Activated B cell treated with CpG ODN at 0.5 μM for 24 hours (primary cell): Measurements from ENCODE around the gene SPAG16. TPM values are rescaled to one million over a fixed set of nuclear protein-coding genes. Genes with fewer than 3 reads are reported as not detected.

Source experiments
- ATAC-seq: fragments of 200-7000 bp; cut with Tn5 transposase; one replicate; pipeline ENCODE4 v1.10.0; 2021; ENCODE audit warnings: low read depth, mild to moderate bottlenecking, moderate library complexity
- CTCF ChIA-PET: fragments of 350-600 bp; sonication (Branson Sonifier 250); formaldehyde crosslinking; loops from one replicate; lab custom pipeline; 2021; ENCODE audit warnings: antibody characterized with exemption; lab: Charles Lee
- POLR2A ChIA-PET: fragments of 350-600 bp; sonication (Branson Sonifier 250); formaldehyde crosslinking; loops from one replicate; lab custom pipeline; 2021; ENCODE audit warnings: antibody characterized with exemption; lab: Charles Lee
- DNase-seq: peaks from one replicate; pipeline ENCODE4 v3.0.0; 2022
- H3K27ac Mint-ChIP-seq: one replicate; pipeline ENCODE4 v1.8.0; 2020; ENCODE audit warnings: mixed read lengths
- H3K27me3 Mint-ChIP-seq: one replicate; pipeline ENCODE4 v1.8.0; 2021; ENCODE audit warnings: mixed read lengths
- H3K36me3 Mint-ChIP-seq: one replicate; pipeline ENCODE4 v1.8.0; 2021; ENCODE audit warnings: low read depth, mixed read lengths
- H3K4me1 Mint-ChIP-seq: one replicate; pipeline ENCODE4 v1.8.0; 2021; ENCODE audit warnings: mixed read lengths
- H3K4me3 Mint-ChIP-seq: one replicate; pipeline ENCODE4 v1.8.0; 2020; ENCODE audit warnings: mild to moderate bottlenecking, mixed read lengths
- H3K9me3 Mint-ChIP-seq: one replicate; pipeline ENCODE4 v1.8.0; 2020; ENCODE audit warnings: mixed read lengths
- intact Hi-C: fragments of 100-400 bp; cut with micrococcal nuclease; formaldehyde crosslinking; loops from one replicate; pipeline ENCODE4 v1.15.1; 2024
- total RNA-seq: library from RNA; stranded (reverse); gene quantifications from 2 replicates; pipeline ENCODE4 v1.2.3, GENCODE V29; 2022
- TF ChIP-seq, protein P1 (sequence below): fragments of 200-600 bp; IDR thresholded peaks from one replicate; pipeline ENCODE4 v1.8.0; 2022; ENCODE audit warnings: antibody characterized with exemption, mild to moderate bottlenecking

SPAG16 gene
- total RNA-seq, 1 donor from 2014 or later, result 11.2 TPM

DNA sequence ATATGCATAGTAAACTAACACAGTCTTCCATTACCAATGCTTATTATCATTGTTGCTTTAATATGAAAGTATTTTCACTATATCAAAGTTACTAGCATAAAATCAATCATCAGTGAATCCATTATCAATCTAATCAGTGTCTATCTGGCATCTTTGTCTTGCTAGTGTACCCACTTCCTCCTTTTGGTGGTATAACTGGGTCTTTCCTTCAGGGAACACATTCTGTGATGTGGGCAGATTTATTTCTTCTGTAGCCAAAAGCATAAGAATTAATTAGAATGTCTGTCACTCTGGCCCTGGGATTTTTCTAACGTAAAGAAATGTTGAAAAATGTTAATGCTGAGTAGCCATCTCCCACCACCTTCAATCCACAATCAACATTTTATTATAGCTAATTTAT, 970.8 kb downstream of the SPAG16 start:
- CTCF ChIA-PET, result no interaction called here
- intact Hi-C loops, result no loop called here
- Mint-ChIP-seq H3K27ac (no peak overlapping the region), H3K9me3 (no peaks in the 10 kb centered on the region), H3K27me3 (no peaks in the 10 kb centered on the region), H3K36me3 (no peaks in the 10 kb centered on the region), H3K4me1 (no peaks in the 10 kb centered on the region), H3K4me3 (no peak overlapping the region)
- DNase-seq (no peak), ATAC-seq (no peak)
- POLR2A ChIA-PET, result no interaction called here
- TF ChIP-seq, protein P1, sequence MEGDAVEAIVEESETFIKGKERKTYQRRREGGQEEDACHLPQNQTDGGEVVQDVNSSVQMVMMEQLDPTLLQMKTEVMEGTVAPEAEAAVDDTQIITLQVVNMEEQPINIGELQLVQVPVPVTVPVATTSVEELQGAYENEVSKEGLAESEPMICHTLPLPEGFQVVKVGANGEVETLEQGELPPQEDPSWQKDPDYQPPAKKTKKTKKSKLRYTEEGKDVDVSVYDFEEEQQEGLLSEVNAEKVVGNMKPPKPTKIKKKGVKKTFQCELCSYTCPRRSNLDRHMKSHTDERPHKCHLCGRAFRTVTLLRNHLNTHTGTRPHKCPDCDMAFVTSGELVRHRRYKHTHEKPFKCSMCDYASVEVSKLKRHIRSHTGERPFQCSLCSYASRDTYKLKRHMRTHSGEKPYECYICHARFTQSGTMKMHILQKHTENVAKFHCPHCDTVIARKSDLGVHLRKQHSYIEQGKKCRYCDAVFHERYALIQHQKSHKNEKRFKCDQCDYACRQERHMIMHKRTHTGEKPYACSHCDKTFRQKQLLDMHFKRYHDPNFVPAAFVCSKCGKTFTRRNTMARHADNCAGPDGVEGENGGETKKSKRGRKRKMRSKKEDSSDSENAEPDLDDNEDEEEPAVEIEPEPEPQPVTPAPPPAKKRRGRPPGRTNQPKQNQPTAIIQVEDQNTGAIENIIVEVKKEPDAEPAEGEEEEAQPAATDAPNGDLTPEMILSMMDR, result no peak

DNA sequence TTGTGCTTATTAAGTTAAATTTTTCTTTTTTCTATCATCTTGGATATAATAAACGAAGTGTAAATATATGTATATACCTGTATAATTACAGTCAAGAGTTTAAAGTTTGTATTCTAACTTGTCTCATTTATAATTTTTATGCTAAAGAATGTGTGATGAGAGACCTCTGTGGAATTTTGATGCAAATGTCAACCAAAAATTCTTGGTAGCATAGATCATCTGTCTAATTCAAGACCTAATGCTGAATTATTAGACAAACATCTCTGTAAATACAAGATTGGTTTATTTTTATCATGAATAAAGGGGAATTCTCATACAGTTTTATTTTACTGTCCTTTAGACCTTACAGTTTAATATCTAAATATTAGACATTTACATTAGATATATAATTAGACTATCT, 977.4 kb downstream of the SPAG16 start:
- intact Hi-C loops, result no loop called here
- CTCF ChIA-PET, result no interaction called here
- no peaks in the 10 kb centered on the region for H3K4me1 Mint-ChIP-seq
- TF ChIP-seq, protein P1, result no peak
- H3K9me3 Mint-ChIP-seq, result no peaks in the 10 kb centered on the region
- ATAC-seq (no peak), DNase-seq (no peak)
- no peak overlapping the region for H3K4me3 Mint-ChIP-seq
- POLR2A ChIA-PET, result no interaction called here
- no peak overlapping the region for H3K27ac Mint-ChIP-seq
- no peaks in the 10 kb centered on the region for H3K36me3 Mint-ChIP-seq
- no peaks in the 10 kb centered on the region for H3K27me3 Mint-ChIP-seq

DNA sequence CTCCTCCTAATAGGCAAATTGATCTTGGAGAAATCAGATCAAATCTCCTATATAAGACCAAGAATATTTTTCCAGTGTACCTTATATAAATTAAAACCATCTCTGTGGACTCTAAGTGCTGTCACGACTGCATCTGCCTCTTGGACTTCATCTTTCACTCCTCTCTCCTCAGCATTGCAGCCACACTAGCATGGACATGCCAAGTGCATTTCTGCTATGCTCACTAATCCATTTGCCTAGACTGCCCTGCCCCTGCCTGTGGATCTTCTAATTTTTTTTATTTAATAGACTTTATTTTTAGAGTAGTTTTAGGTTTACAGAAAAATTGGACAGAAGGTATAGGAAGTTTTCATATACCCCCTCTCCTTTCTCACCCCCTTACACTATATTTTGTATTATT, 979.9 kb downstream of the SPAG16 start:
- TF ChIP-seq, protein P1, result no peak
- Mint-ChIP-seq H3K4me1 (no peaks in the 10 kb centered on the region), H3K27ac (no peak overlapping the region), H3K4me3 (no peak overlapping the region), H3K27me3 (no peaks in the 10 kb centered on the region), H3K9me3 (no peaks in the 10 kb centered on the region), H3K36me3 (no peaks in the 10 kb centered on the region)
- no peak for ATAC-seq
- CTCF ChIA-PET, result no interaction called here
- no peak for DNase-seq
- POLR2A ChIA-PET, result no interaction called here
- intact Hi-C loops, result no loop called here

- DNase-seq, result no peak
- no peaks in the 10 kb centered on the region for H3K36me3 Mint-ChIP-seq
- H3K27ac Mint-ChIP-seq, result no peak overlapping the region
- intact Hi-C loops, result no loop called here
- no peak overlapping the region for H3K4me3 Mint-ChIP-seq
- no peaks in the 10 kb centered on the region for H3K4me1 Mint-ChIP-seq
- TF ChIP-seq, protein P1, result no peak
- ChIA-PET POLR2A (no interaction called here), CTCF (no interaction called here)
- H3K27me3 Mint-ChIP-seq, result no peaks in the 10 kb centered on the region
- ATAC-seq, result no peak
- no peaks in the 10 kb centered on the region for H3K9me3 Mint-ChIP-seq
Measured at GRCh38 chr2:214265991-214266489, 981.8 kb downstream of the SPAG16 start.

DNA sequence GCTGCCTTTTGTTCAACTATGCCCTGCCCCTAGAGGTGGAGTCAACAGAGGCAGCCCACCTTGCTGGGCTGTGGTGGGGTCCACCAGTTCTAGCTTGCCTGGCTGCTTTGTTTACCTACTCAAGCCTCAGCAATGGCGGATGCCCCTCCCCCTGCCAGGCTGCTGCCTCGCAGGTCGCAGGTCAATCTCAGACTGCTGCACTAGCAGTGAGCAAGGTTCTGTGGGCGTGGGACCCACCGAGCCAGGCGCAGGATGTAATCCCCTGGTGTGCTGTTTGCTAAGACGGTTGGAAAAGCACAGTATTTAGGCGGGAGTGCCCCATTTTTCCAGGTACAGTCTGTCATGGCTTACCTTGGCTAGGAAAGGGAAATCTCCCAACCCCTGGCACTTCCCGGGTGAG, 993.6 kb downstream of the SPAG16 start:
- H3K4me1 Mint-ChIP-seq, result no peaks in the 10 kb centered on the region
- POLR2A ChIA-PET, result no interaction called here
- TF ChIP-seq, protein P1, result no peak
- no peaks in the 10 kb centered on the region for H3K36me3 Mint-ChIP-seq
- H3K27me3 Mint-ChIP-seq, result no peaks in the 10 kb centered on the region
- CTCF ChIA-PET, result no interaction called here
- intact Hi-C loops, result no loop called here
- no peak overlapping the region for H3K4me3 Mint-ChIP-seq
- no peaks in the 10 kb centered on the region for H3K9me3 Mint-ChIP-seq
- ATAC-seq, result no peak
- H3K27ac Mint-ChIP-seq, result no peak overlapping the region
- no peak for DNase-seq
